ES-I3 (cell line): ENCODE measurements around the gene IL13.

ENCODE experiments used
- H3K36me3 ChIP-seq: 2 replicates; pipeline ENCODE4 v1.6.1; 2013; ENCODE audit warnings: mild to moderate bottlenecking, low read length, control low read depth, moderate library complexity; ENCODE audit not compliant: insufficient read depth
- H3K4me1 ChIP-seq: 2 replicates; pipeline ENCODE4 v1.6.1; 2013; ENCODE audit warnings: mild to moderate bottlenecking, control low read depth, low read length; ENCODE audit not compliant: insufficient read depth
- H3K9ac ChIP-seq: 2 replicates; pipeline ENCODE4 v1.6.1; 2013; ENCODE audit warnings: low read depth, mild to moderate bottlenecking, low read length, moderate library complexity
- H3K9me3 ChIP-seq: 2 replicates; pipeline ENCODE4 v1.6.1; 2013; ENCODE audit warnings: mild to moderate bottlenecking, low read length, moderate library complexity; ENCODE audit not compliant: control insufficient read depth, insufficient read depth

Gene IL13

GRCh38 chr5:132662004-132662401, 4.0 kb downstream of the IL13 start:
- Histone ChIP-seq H3K4me1 (no peaks in the 10 kb centered on the region), H3K36me3 (no peaks in the 10 kb centered on the region), H3K9ac (no peak overlapping the region), H3K9me3 (no peaks in the 10 kb centered on the region)

- Histone ChIP-seq H3K9ac (no peak overlapping the region), H3K9me3 (no peaks in the 10 kb centered on the region), H3K4me1 (peaks cover 2% of the 10 kb centered on the region; the same call in 1 of the 2 replicates), H3K36me3 (no peaks in the 10 kb centered on the region)
Observed at GRCh38 chr5:132662925-132663770, 5.2 kb downstream of the IL13 start.

GRCh38 chr5:132663771-132664695, 6.1 kb downstream of the IL13 start:
- Histone ChIP-seq H3K36me3 (no peaks in the 10 kb centered on the region), H3K4me1 (peaks cover 3% of the 10 kb centered on the region; the same call in 1 of the 2 replicates), H3K9ac (no peak overlapping the region), H3K9me3 (no peaks in the 10 kb centered on the region)

GRCh38 chr5:132664696-132665209, 6.8 kb downstream of the IL13 start:
- Histone ChIP-seq H3K4me1 (peaks cover 3% of the 10 kb centered on the region; the same call in 1 of the 2 replicates), H3K9me3 (no peaks in the 10 kb centered on the region), H3K9ac (no peak overlapping the region), H3K36me3 (no peaks in the 10 kb centered on the region)

DNA sequence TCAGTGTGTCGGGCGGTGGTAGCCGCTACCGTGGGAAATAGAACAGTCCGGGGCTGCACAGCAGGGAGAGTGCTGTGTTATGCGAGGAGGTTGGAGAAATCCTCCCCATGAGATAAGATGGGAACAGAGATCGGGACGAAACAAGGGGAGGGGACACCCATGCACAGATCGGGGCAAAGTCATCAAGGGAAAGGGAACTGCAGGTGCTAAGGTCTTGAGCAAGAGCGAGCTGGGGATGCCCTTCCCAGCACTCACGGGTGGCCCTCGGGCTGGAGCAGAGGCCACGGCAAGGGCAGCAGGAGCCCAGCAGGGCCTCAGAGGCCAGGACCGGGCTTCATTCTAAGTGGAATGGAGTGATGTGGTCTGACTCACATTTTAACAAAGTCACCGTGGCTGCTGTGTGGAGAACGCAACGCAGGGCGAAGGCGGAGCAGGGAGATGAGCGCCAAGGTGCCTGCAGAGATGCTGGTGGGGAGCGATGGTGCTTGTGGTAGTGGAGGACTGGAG, 7.7 kb downstream of the IL13 start:
- Histone ChIP-seq H3K4me1 (peaks cover 9% of the 10 kb centered on the region; the same call in 1 of the 2 replicates), H3K36me3 (no peaks in the 10 kb centered on the region), H3K9ac (no peak overlapping the region), H3K9me3 (no peaks in the 10 kb centered on the region)

DNA sequence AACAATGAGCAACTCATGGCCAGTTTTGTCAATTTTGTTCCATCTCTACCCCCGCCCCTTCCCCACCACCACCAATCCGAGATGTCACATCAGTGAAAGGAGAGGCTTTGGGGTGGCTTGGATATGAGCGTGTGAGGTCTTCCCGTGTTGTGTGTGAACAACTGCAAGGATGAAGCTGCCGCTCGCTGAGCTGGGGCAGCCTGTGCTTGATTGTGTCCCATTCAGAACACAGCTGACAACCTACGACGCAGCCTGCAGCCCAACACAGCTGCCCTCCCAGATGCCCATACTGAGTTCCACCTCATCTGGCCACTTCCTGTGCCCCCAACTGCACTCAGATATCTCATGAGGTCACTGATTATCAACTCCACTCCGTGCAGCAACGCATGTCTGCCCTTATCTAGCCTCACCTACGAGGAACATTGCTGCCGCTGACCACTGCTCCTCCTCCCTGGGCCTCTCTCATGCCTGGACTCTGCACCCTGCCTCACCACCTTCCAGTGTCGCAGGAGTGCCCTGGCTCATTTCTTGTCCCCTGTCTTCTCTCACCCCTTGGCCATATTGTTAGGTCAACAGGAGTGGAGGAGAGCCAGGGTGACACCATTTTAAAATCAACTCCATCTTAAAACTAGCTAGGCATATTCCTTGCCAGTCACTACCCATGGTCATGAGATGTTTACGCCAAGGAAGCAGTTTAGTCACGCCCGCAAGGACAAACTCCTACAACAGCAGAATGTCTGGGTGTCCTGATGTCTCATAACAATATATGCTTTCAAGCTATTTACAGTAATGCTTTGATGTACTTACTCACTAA, 8.5 kb downstream of the IL13 start:
- Histone ChIP-seq H3K9ac (no peak overlapping the region), H3K9me3 (no peaks in the 10 kb centered on the region), H3K4me1 (peaks cover 9% of the 10 kb centered on the region; the same call in 1 of the 2 replicates), H3K36me3 (no peaks in the 10 kb centered on the region)

DNA sequence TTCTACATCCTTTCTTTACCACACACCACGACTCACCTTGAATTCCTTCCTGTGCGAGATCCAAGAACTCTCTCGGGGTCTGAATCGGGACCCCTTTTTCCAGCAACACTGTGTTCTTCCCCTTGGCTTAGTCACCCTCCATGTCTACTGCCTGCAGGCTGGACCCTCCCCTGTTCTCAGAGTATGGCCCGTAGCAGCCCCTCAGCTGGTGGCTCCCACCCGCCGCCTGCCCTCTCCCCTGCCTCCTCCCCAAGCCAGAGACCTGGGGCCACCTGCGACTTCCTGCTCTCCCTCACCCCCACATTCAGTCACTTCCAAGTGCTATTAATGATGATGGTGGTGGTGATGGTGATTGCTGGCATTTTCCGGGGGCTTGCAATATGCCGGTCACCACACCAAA, 9.3 kb downstream of the IL13 start:
- no peaks in the 10 kb centered on the region for H3K9me3 ChIP-seq
- no peak overlapping the region for H3K9ac ChIP-seq
- H3K36me3 ChIP-seq, result no peaks in the 10 kb centered on the region
- peaks cover 9% of the 10 kb centered on the region; the same call in 1 of the 2 replicates for H3K4me1 ChIP-seq

DNA sequence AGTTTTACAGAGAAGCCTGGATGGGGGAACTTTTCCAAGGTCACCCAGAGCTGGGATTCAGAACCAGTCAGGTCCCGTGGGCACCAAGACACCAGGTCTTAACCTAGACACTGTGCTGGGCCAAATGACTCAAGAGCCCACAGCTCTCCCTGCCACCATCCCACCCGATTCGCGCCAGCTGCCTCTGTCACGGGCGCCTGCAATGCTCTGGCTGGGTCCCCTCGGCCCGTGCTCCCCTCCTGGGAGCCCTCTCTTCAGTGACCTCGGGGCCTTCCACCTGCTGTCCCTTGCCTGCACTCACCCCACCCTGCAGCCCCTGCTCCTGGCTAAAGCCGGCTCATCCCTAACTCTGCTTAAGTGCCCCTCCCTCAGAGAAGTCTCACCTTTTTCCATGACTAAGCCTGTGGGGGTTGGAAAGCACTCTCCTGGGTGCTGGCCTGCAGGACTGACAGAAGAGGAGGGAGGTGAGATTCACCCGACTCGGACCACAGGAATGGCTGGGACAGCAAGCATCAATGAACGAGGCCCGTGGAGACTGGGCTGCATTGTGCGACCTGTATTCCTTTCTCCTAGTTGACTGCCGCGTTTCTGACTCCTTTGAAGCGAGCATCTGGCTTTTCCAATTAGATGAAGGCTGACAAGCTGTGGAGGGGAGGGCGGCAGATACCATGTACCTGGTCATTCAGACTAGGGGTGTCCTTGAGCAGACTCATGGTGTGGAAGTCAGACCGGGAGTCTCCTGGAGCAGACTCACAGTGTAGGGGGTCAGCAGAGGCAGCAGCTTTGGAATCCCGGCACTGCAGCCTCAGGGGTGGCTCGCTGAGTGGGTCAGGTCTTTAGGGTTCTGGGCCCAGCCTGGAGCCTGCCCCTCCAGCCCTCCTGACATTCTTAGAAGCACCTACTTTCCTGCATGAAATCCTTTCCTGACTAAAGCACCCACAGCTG, 10.1 kb downstream of the IL13 start:
- Histone ChIP-seq H3K9me3 (no peaks in the 10 kb centered on the region), H3K36me3 (no peaks in the 10 kb centered on the region), H3K4me1 (peaks cover 9% of the 10 kb centered on the region; the same call in 1 of the 2 replicates), H3K9ac (no peak overlapping the region)

- Histone ChIP-seq H3K9me3 (no peaks in the 10 kb centered on the region), H3K9ac (no peak overlapping the region), H3K36me3 (no peaks in the 10 kb centered on the region), H3K4me1 (peaks cover 9% of the 10 kb centered on the region; the same call in 1 of the 2 replicates)
Observed at GRCh38 chr5:132668706-132669454, 10.9 kb downstream of the IL13 start.

DNA sequence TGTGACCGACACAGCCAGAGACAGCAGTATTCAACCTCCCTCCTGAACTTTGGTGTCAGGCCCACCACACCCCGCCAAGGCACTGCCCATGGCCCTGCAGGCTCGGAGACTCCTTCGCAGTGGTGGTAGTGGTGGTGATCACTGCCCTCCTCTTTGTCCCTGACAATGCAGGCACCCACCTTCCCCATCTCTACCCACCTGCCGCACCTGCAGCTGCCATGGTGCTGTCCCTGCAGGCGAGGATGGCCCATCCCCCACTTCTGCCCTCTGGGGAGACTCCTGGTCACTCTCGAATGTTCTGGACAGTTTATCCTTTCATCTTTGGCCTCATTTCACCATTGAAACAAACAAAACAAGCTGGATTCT, 11.5 kb downstream of the IL13 start:
- Histone ChIP-seq H3K9ac (no peak overlapping the region), H3K9me3 (no peaks in the 10 kb centered on the region), H3K4me1 (peaks cover 9% of the 10 kb centered on the region; the same call in 1 of the 2 replicates), H3K36me3 (no peaks in the 10 kb centered on the region)

DNA sequence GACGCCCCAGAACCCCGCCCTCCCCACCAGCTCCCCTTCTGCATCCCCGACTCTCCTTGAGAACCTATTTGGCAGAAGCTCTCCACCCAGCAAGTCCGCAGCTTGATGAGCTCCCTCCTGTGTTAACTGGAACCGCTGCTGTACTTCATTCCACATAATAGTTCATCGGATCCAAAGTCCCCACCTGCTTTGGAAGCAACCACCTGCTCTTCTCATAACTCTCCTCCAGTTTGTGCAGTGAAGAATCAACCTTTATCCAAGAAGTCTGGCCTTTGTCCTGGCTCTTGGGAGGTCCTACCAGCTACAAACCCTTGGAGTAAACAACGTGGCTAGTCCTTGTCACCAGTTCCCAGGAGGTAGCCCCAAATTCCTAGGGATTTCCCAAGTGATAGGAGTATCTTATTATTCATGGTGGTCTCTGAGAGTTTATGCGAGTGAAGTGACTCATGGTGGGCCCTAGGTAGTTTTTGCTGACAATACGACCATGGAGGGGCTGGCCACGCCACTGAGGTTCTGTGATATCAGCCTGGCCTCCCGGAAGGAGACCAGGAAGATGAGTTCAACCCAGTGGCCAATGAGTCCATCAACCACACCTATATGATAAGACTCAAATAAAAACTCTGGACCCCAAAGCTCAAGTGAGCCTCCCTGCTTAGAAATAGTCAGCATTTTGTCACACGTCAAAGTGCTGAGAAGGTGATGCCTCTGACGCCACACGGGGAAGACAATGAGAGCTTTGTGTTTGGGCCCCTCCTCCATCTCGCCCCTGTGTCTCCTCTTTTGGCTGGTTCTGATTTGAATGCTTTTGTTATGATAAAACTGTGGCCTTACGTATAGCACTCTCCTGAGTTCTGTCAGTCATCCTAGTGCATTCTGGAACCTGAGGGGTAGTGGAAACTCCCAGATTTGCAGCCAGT, 12.3 kb downstream of the IL13 start:
- H3K36me3 ChIP-seq, result no peaks in the 10 kb centered on the region
- no peaks in the 10 kb centered on the region for H3K9me3 ChIP-seq
- H3K4me1 ChIP-seq, result peaks cover 9% of the 10 kb centered on the region; the same call in 1 of the 2 replicates
- H3K9ac ChIP-seq, result no peak overlapping the region
